Measurements from ENCODE around the gene SLC13A4.
"Not testable (repeated sequence)": the region's sequence is repeated elsewhere in the genome, so short reads cannot be mapped to it uniquely, and the experiment has no call there.

Gene SLC13A4

GRCh38 chr7:135743907-135744731 is 16.1 kb upstream of the SLC13A4 start:
- DNase-seq (ENCODE audit: low read depth), result no peak
- H3K4me3 ChIP-seq (ENCODE audit: low read depth, low read length), result no peak overlapping the region
- TF ChIP-seq CTCF (IDR thresholded peaks at IDR 0.05; ENCODE audit: insufficient read depth, low read depth, low read length, missing control alignments), result no peak

- no peak for TF ChIP-seq CTCF (IDR thresholded peaks at IDR 0.05; ENCODE audit: insufficient read depth, low read depth, low read length, missing control alignments)
- H3K4me3 ChIP-seq (ENCODE audit: low read depth, low read length), result no peak overlapping the region
- no peak for DNase-seq (ENCODE audit: low read depth)
These were observed 14.4 kb upstream of the SLC13A4 start for GRCh38 chr7:135742371-135742770.

- no peak for TF ChIP-seq CTCF (IDR thresholded peaks at IDR 0.05; ENCODE audit: insufficient read depth, low read depth, low read length, missing control alignments)
- DNase-seq (ENCODE audit: low read depth), result no peak
These were observed 13.9 kb upstream of the SLC13A4 start for GRCh38 chr7:135741905-135742304.

GRCh38 chr7:135740889-135741288 is 12.9 kb upstream of the SLC13A4 start:
- H3K4me3 ChIP-seq (ENCODE audit: low read depth, low read length), result no peak overlapping the region
- TF ChIP-seq CTCF (IDR thresholded peaks at IDR 0.05; ENCODE audit: insufficient read depth, low read depth, low read length, missing control alignments), result no peak
- DNase-seq (ENCODE audit: low read depth), result no peak

More at GRCh38 chr7:135741905-135742304, 13.9 kb upstream of the SLC13A4 start:
- H3K4me3 ChIP-seq (ENCODE audit: low read depth, low read length), result no peak overlapping the region

GRCh38 chr7:135737306-135737647 is 9.3 kb upstream of the SLC13A4 start:
- DNase-seq (ENCODE audit: low read depth); H3K4me3 ChIP-seq (ENCODE audit: low read depth, low read length): not testable (repeated sequence)

- no peak for TF ChIP-seq CTCF (IDR thresholded peaks at IDR 0.05; ENCODE audit: insufficient read depth, low read depth, low read length, missing control alignments)
- DNase-seq (ENCODE audit: low read depth), result no peak
- H3K4me3 ChIP-seq (ENCODE audit: low read depth, low read length), result no peak overlapping the region
These were observed 8.8 kb upstream of the SLC13A4 start for GRCh38 chr7:135736586-135737305.

GRCh38 chr7:135734343-135734689 is 6.3 kb upstream of the SLC13A4 start:
- no peak overlapping the region for H3K4me3 ChIP-seq (ENCODE audit: low read depth, low read length)
- DNase-seq (ENCODE audit: low read depth), result no peak
- TF ChIP-seq CTCF (IDR thresholded peaks at IDR 0.05; ENCODE audit: insufficient read depth, low read depth, low read length, missing control alignments), result no peak
